Transverse colon (tissue), 4 donors: ENCODE measurements around the gene MUC20. TPM values are rescaled to one million over a fixed set of nuclear protein-coding genes. Genes with fewer than 3 reads are reported as not detected.
"Not testable (repeated sequence)": the region's sequence is repeated elsewhere in the genome, so short reads cannot be mapped to it uniquely, and the experiment has no call there.

Experiments
- DNase-seq: peaks from one replicate; pipeline ENCODE4 v3.0.0-alpha.2; 2019
- H3K27ac ChIP-seq, 4 donors: fragments of 200-600 bp; sonication (generic); 2 replicates each; pipeline ENCODE4 v1.5.1; 2016 to 2018; ENCODE audit warnings: inconsistent platforms in 4 of 4
- H3K27me3 ChIP-seq: fragments of 200-600 bp; sonication (generic); 2 replicates; pipeline ENCODE4 v1.5.1; 2017; ENCODE audit warnings: inconsistent platforms
- H3K36me3 ChIP-seq, 4 donors: fragments of 200-600 bp; sonication (generic); 2 replicates each; pipeline ENCODE4 v1.5.1; 2017 to 2019; ENCODE audit warnings: inconsistent platforms in 4 of 4
- H3K4me1 ChIP-seq, 4 donors: fragments of 200-600 bp; sonication (generic); 2 replicates each; pipeline ENCODE4 v1.5.1; 2017 to 2020; ENCODE audit warnings: inconsistent platforms in 4 of 4
- H3K4me3 ChIP-seq, 4 donors: fragments of 200-600 bp; sonication (generic); 1 replicate in 1 of 4; 2 replicates in 3 of 4; pipeline versions ENCODE4 v1.5.1 to v1.6.1; 2017 to 2019; ENCODE audit warnings: inconsistent platforms in 4 of 4
- H3K9me3 ChIP-seq, 2 donors: fragments of 200-600 bp; sonication (generic); 2 replicates each; pipeline ENCODE4 v1.5.1; 2017 to 2019; ENCODE audit warnings: inconsistent platforms in 2 of 2
- EP300 ChIP-seq: sonication (generic); formaldehyde crosslinking; IDR thresholded peaks from one replicate; pipeline ENCODE4 v1.6.1; 2017; ENCODE audit warnings: antibody characterized with exemption, low read depth
- POLR2A ChIP-seq: fragments of 450-650 bp; IDR thresholded peaks from one replicate; pipeline ENCODE4 v1.6.1; 2016; ENCODE audit warnings: antibody characterized with exemption, mild to moderate bottlenecking, moderate library complexity
- POLR2AphosphoS5 ChIP-seq, 3 donors: sonication (generic); formaldehyde crosslinking; IDR thresholded peaks; one replicate each; pipeline ENCODE4 v1.6.1; 2016; ENCODE audit warnings: antibody characterized with exemption in 3 of 3
- WGBS, 2 donors: methylation state at CpG; one replicate each; pipeline ENCODE4 v1.1.5; 2018; ENCODE audit warnings: low coverage in 1 of 2; 5-methylcytosine and 5-hydroxymethylcytosine counted together
- in situ Hi-C, 4 donors: fragments of 200-750 bp; cut with MboI; loops; one replicate each; pipeline versions ENCODE4 v1.15.0 to v1.15.1; 2017; ENCODE audit warnings: low sequenced_read_pairs in 3 of 4, low pct_ligation_motif_present in 1 of 4, low pct_unique_long_range_greater_than_20kb in 1 of 4
- intact Hi-C: fragments of 100-400 bp; cut with DNase I; formaldehyde crosslinking; loops from one replicate; pipeline ENCODE4 v1.15.1; 2023; ENCODE audit warnings: low total_unique reads
- total RNA-seq, 4 donors: library from RNA; depleted of rRNA; stranded (reverse); fragments of >200 nt; gene quantifications; one replicate each; pipeline ENCODE4 v1.1.0, GENCODE V29; 2016
- TF ChIP-seq, protein P1 (sequence below), 5 experiments: fragments of 200-600 bp in 3 of 5; fragments of 450-650 bp in 2 of 5; sonication (generic) in 3 of 5; IDR thresholded peaks; 1 replicate in 2 of 5; 2 replicates in 3 of 5; pipeline ENCODE4 v1.5.1; 2016 to 2017; ENCODE audit warnings: antibody characterized with exemption in 5 of 5, inconsistent platforms in 3 of 5, mild to moderate bottlenecking in 2 of 5, moderate library complexity in 1 of 5

Gene MUC20
- total RNA-seq, 4 donors from 2014 or later: 65.9 to 321 (median 131) TPM

DNA sequence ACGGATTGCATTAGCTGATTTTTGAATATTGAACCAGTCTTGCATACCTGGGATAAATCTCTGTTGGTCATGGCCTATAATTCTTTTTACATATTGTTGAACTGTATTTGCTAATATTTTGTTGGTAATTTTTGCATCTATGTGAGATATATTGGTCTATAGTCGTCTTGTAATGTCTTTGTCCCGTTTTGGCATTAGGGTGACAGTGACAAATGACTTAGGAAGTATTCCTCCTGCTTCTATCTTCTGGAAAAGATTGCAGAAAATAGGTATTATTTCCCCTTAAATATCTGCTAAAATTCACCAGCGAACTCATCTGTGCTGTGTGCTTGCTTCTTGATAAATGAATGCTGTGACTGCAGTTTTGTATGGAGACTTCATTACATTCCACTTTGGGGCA, 23.7 kb downstream of the MUC20 start:
- no peak for DNase-seq
- no peak overlapping the region for H3K27ac ChIP-seq
- no peaks in the 10 kb centered on the region for H3K9me3 ChIP-seq
- TF ChIP-seq POLR2A (no peak), POLR2AphosphoS5 (IDR thresholded peaks at IDR 0.05) (no peak), EP300 (no peak)
- TF ChIP-seq, protein P1, sequence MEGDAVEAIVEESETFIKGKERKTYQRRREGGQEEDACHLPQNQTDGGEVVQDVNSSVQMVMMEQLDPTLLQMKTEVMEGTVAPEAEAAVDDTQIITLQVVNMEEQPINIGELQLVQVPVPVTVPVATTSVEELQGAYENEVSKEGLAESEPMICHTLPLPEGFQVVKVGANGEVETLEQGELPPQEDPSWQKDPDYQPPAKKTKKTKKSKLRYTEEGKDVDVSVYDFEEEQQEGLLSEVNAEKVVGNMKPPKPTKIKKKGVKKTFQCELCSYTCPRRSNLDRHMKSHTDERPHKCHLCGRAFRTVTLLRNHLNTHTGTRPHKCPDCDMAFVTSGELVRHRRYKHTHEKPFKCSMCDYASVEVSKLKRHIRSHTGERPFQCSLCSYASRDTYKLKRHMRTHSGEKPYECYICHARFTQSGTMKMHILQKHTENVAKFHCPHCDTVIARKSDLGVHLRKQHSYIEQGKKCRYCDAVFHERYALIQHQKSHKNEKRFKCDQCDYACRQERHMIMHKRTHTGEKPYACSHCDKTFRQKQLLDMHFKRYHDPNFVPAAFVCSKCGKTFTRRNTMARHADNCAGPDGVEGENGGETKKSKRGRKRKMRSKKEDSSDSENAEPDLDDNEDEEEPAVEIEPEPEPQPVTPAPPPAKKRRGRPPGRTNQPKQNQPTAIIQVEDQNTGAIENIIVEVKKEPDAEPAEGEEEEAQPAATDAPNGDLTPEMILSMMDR (IDR thresholded peaks at IDR 0.05): no peak
- H3K27me3 ChIP-seq: peaks cover 6% of the 10 kb centered on the region
- H3K4me3 ChIP-seq: no peak overlapping the region
- H3K4me1 ChIP-seq: peaks cover 0 to 12% (median 7%) of the 10 kb centered on the region in 4 donors
- in situ Hi-C loops: loop anchor here in 2 of 4 donors (25.0 kb wide), 2 partner anchors 132 to 468 kb away; partner anchors contain the start of genes SLC51A (in 1 of the 2) and ZDHHC19 (in 1 of the 2)
- H3K36me3 ChIP-seq: no peaks in the 10 kb centered on the region
- 69 to 84% methylated on average over 4 of the region's 4 CpGs for WGBS, 2 donors
- intact Hi-C loops: no loop called here

DNA sequence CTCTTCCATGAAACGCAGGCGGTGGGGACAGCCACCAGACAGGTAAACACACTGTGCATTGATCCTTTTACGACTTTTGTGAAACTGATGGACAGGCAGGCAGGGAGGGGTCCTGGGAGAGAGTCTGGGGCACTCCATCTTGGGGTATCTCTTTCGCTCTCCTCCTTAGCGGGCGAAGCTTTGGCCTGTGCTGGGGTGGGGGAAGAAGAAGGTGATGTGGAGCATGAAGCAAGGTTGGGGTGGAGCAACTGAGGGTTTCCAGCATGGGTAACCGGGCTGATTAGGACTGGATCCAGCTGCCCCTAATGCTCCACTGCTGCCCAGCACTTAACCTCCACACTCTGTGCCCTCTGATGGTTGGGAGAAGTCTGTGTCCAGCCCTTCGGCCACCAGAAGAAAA, 25.6 kb downstream of the MUC20 start:
- H3K4me3 ChIP-seq: no peak overlapping the region
- H3K9me3 ChIP-seq: no peaks in the 10 kb centered on the region
- H3K4me1 ChIP-seq: peaks cover 0 to 12% (median 7%) of the 10 kb centered on the region in 4 donors
- WGBS, 2 donors: 89 to 91% methylated on average over 6 to 8 of the region's 8 CpGs
- H3K36me3 ChIP-seq: no peaks in the 10 kb centered on the region
- TF ChIP-seq, protein P1 (IDR thresholded peaks at IDR 0.05): no peak
- TF ChIP-seq POLR2A (no peak), EP300 (no peak), POLR2AphosphoS5 (IDR thresholded peaks at IDR 0.05) (no peak)
- DNase-seq: no peak
- intact Hi-C loops (no loop called here), in situ Hi-C loops (loop anchor here in 2 of 4 donors (25.0 kb wide), 2 partner anchors 134 to 466 kb away; partner anchors contain the start of genes SLC51A (in 1 of the 2) and ZDHHC19 (in 1 of the 2))
- H3K27me3 ChIP-seq: peaks cover 6% of the 10 kb centered on the region
- H3K27ac ChIP-seq: no peak overlapping the region

DNA sequence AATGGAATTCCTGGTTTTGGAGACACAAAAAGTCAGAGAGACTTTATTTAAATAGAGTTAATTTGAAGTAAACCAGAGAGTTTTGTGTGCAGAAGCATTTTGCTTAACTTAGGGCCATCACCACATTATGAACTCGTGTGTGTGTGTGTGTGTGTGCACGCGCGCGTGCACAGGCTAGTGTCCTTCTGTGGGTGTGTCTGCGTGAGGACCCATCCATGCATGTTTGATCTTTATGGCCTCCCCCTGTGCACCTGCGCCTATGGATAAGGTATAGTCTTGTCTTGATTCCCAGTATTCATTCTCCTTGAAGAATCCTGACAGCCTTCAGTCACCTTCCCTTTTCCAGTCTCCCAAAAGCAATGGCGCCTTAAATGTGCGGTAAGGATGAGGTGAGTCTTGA, 26.0 kb downstream of the MUC20 start:
- DNase-seq: no peak
- Histone ChIP-seq H3K27ac (no peak overlapping the region), H3K4me1 (peaks cover 0 to 12% (median 7%) of the 10 kb centered on the region in 4 donors), H3K27me3 (peaks cover 6% of the 10 kb centered on the region), H3K4me3 (no peak overlapping the region), H3K9me3 (no peaks in the 10 kb centered on the region), H3K36me3 (no peaks in the 10 kb centered on the region)
- 87 to 98% methylated on average over 4 to 9 of the region's 9 CpGs for WGBS, 2 donors
- intact Hi-C loops (no loop called here), in situ Hi-C loops (loop anchor here in 2 of 4 donors (25.0 kb wide), 2 partner anchors 134 to 466 kb away; partner anchors contain the start of genes SLC51A (in 1 of the 2) and ZDHHC19 (in 1 of the 2))
- TF ChIP-seq EP300 (no peak), POLR2AphosphoS5 (IDR thresholded peaks at IDR 0.05) (no peak), POLR2A (no peak)
- TF ChIP-seq, protein P1 (IDR thresholded peaks at IDR 0.05): no peak

DNA sequence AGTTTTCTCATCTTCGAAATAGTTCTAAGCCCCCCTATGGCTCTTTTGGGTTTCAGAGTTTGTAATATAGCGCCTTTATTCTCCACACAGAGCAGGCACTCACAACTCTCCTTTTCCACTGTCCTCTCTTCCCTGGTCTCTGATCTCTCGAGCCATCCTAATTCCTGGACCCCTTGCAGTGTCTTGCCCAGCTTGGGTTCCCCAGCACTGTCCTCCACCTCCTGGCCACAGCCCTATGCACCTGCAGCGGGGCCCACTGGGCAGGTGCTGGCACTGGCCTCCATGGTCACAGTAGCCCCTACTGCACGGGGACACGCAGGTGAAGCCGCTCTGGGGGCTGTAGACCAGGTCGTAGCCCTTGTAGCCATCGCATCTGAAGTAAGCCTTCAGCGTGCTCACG, 27.9 kb downstream of the MUC20 start:
- no peak for DNase-seq
- WGBS, 2 donors: 92 to 97% methylated on average over 6 to 11 of the region's 11 CpGs
- intact Hi-C loops: no loop called here

DNA sequence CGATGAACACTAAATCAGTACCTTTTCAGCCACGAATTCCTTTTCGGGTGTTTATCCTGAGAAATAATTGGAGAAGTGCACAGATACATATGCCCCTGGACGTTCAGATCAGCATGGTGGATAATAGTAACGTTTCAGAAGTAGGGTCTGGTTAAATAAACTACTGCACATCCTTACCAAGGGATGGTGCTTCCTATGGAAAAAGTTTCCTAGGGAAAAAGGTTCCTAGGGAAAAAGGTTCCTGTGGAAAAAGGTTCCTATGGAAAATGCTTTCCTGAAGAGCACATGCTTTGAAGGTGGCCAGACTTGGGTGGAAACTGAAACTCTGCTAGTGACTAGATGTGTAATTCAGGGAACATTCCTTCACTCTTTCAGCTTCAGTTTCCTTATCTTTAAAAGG, 28.3 kb downstream of the MUC20 start:
- intact Hi-C loops, H3K36me3 ChIP-seq, DNase-seq, H3K4me3 ChIP-seq, H3K9me3 ChIP-seq, H3K27ac ChIP-seq, H3K27me3 ChIP-seq: not testable (repeated sequence)
- in situ Hi-C loops: loop anchor here in 2 of 4 donors (25.0 kb wide), 2 partner anchors 137 to 463 kb away; partner anchors contain the start of genes SLC51A (in 1 of the 2) and ZDHHC19 (in 1 of the 2)
- 85 to 89% methylated on average over 4 to 5 of the region's 5 CpGs for WGBS, 2 donors
- peaks cover 0 to 12% (median 7%) of the 10 kb centered on the region in 4 donors for H3K4me1 ChIP-seq

More for the DNA sequence above, 27.9 kb downstream of the MUC20 start:
- H3K36me3 ChIP-seq: no peaks in the 10 kb centered on the region
- H3K4me1 ChIP-seq: peaks cover 0 to 12% (median 7%) of the 10 kb centered on the region in 4 donors
- H3K4me3 ChIP-seq: no peak overlapping the region
- in situ Hi-C loops: loop anchor here in 2 of 4 donors (25.0 kb wide), 2 partner anchors 136 to 464 kb away; partner anchors contain the start of genes SLC51A (in 1 of the 2) and ZDHHC19 (in 1 of the 2)
- H3K27ac ChIP-seq: no peak overlapping the region
- TF ChIP-seq POLR2A (no peak), POLR2AphosphoS5 (IDR thresholded peaks at IDR 0.05) (no peak), EP300 (no peak)
- TF ChIP-seq, protein P1 (IDR thresholded peaks at IDR 0.05): no peak
- peaks cover 6% of the 10 kb centered on the region for H3K27me3 ChIP-seq
- H3K9me3 ChIP-seq: no peaks in the 10 kb centered on the region
